HCT116 (cell line): ENCODE data around the gene ANXA3.

Source experiments
- CEBPB ChIP-seq: IDR thresholded peaks from 2 replicates; pipeline ENCODE4 v1.6.1; 2012; ENCODE audit warnings: low read depth
- CTCF ChIP-seq, 3 experiments: fragments of 200-600 bp in 1 of 3; sonication (generic) in 1 of 3; IDR thresholded peaks in 2 of 3; conservative IDR thresholded peaks in 1 of 3; 2 replicates each; pipeline ENCODE4 v1.5.1; 2012 to 2017; ENCODE audit warnings: low read depth in 2 of 3, low read length in 2 of 3, antibody characterized with exemption in 1 of 3, borderline replicate concordance in 1 of 3, control low read depth in 1 of 3, mild to moderate bottlenecking in 1 of 3, mixed read lengths in 1 of 3, mixed run types in 1 of 3, moderate library complexity in 1 of 3; ENCODE audit not compliant: insufficient read depth in 1 of 3
- JUND ChIP-seq: IDR thresholded peaks from 2 replicates; pipeline ENCODE4 v1.6.1; 2012
- POLR2A ChIP-seq: IDR thresholded peaks from 2 replicates; pipeline ENCODE4 v1.7.0; 2011; ENCODE audit warnings: borderline replicate concordance; ENCODE audit not compliant: insufficient read depth, insufficient read length; ENCODE audit errors: extremely low read depth
- SP1 ChIP-seq: IDR thresholded peaks from 2 replicates; pipeline ENCODE4 v1.6.1; 2012; ENCODE audit warnings: low read depth

- no peak for TF ChIP-seq JUND
- no peak for TF ChIP-seq CEBPB
- no peak for TF ChIP-seq SP1
- TF ChIP-seq POLR2A: no peak
- TF ChIP-seq CTCF (IDR thresholded peaks at IDR 0.05 in 2 of 3, conservative IDR thresholded peaks at IDR 0.05 in 1 of 3; ENCODE audit: borderline replicate concordance in 1 of 3, insufficient read depth in 1 of 3, low read depth in 2 of 3, low read length in 2 of 3): no peak
Measured at GRCh38 chr4:78629991-78630541, 78.5 kb downstream of the ANXA3 start.
